GM10266 (cell line): ENCODE measurements around the gene RPS15.

Experiments
- DNase-seq: peaks from one replicate; pipeline ENCODE4 v3.0.0; 2012; ENCODE audit errors: extremely low spot score
- CTCF ChIP-seq: IDR thresholded peaks from 2 replicates; pipeline ENCODE4 v1.5.1; 2012; ENCODE audit warnings: mild to moderate bottlenecking, low read depth; ENCODE audit not compliant: control insufficient read depth, insufficient read depth; ENCODE audit errors: missing control alignments

Gene RPS15

DNA sequence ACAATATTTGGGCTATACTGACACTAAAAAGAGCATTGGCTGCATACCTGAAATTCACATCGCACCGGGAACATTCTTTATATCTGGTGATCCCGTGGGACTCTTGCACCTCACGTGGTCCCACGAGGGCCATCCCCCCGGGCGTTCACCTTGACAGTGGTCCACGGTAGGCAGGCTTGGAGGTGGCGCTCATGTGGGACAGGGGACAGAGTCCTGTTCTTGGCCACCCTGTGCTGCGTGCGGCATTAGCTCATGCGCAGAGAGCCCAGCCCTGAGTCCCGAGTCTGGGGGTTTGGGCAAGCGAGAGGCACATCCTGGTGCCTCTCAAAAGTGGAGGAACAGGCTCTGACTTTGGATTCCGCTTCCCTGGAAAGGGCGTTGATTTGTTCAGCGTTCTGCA, 44.4 kb upstream of the RPS15 start:
- no peak for DNase-seq
- TF ChIP-seq CTCF = no peak

GRCh38 chr19:1394252-1395193, 43.7 kb upstream of the RPS15 start:
- DNase-seq = no peak

GRCh38 chr19:1395194-1396018, 42.8 kb upstream of the RPS15 start:
- no peak for DNase-seq
- no peak for TF ChIP-seq CTCF

More at GRCh38 chr19:1394252-1395193, 43.7 kb upstream of the RPS15 start:
- no peak for TF ChIP-seq CTCF

DNA sequence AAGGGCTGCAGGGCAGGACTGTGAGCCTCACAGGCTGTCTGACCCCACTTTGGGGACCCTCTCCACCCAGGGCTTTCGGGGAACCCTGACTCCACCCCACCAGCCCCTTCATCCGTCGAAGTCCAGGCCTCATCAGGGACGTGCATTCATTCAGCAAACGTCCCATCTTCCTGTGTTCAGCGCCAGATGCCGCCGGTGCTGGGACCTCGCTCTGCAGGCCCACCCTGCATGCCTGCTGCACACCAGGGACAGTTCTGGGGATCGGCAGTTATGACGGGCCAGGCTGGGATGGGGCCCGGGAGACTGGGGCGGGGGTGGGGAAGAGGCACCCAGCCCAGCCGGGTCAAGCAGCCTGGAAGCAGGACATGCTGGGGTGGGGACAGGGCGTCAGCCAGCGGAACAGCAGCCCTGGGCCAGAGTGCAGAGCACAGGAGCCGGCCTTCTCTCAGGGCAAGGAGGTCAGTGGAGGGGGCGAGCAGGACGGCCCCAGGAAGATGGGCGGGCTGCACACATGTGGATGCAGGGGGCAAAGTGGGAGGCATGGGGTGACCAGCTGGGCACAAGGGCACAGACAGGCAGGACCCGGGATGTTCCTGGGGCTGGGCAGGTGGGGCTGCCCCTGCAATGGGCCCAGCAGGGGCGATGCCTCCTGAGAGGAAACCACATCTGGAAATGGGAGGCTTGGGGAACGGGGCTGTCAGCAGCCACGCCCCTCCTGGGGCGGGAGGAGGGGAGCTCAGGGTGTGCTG, 42.0 kb upstream of the RPS15 start:
- DNase-seq = no peak
- TF ChIP-seq CTCF = no peak

GRCh38 chr19:1396768-1397679, 41.2 kb upstream of the RPS15 start:
- DNase-seq = no peak
- TF ChIP-seq CTCF = no peak

GRCh38 chr19:1397838-1398237, 40.4 kb upstream of the RPS15 start:
- no peak for TF ChIP-seq CTCF
- no peak for DNase-seq
